Skeletal muscle satellite cell (primary cell): ENCODE results near the gene CTNNB1.

Source experiments
- H3K27me3 ChIP-seq: 2 replicates; pipeline ENCODE4 v1.7.0; 2013; ENCODE audit warnings: low read length; ENCODE audit not compliant: control insufficient read depth, insufficient read depth
- H3K36me3 ChIP-seq: 2 replicates; pipeline ENCODE4 v1.7.0; 2013; ENCODE audit warnings: mild to moderate bottlenecking, control low read depth, low read length; ENCODE audit not compliant: insufficient read depth
- H3K4me1 ChIP-seq: 2 replicates; pipeline ENCODE4 v1.7.0; 2013; ENCODE audit warnings: low read length; ENCODE audit not compliant: control insufficient read depth, insufficient read depth
- H3K4me2 ChIP-seq: 2 replicates; pipeline ENCODE4 v1.7.0; 2013; ENCODE audit warnings: mild to moderate bottlenecking, low read length
- H3K4me3 ChIP-seq: 2 replicates; pipeline ENCODE4 v1.7.0; 2013; ENCODE audit warnings: low read length
- H3K9ac ChIP-seq: 2 replicates; pipeline ENCODE4 v1.7.0; 2013; ENCODE audit warnings: mild to moderate bottlenecking, low read depth, low read length, moderate library complexity
- H3K9me3 ChIP-seq: replicated peaks from 2 replicates; pipeline ENCODE4 v1.7.0; 2013; ENCODE audit warnings: mild to moderate bottlenecking, control low read depth, low read length

The CTNNB1 gene

GRCh38 chr3:41220906-41221677 lies 21.8 kb downstream of the CTNNB1 start:
- Histone ChIP-seq H3K27me3 (no peaks in the 10 kb centered on the region), H3K4me1 (peaks cover 61% of the 10 kb centered on the region), H3K36me3 (peaks cover 17% of the 10 kb centered on the region), H3K9me3 (no peaks in the 10 kb centered on the region), H3K4me2 (no peak overlapping the region), H3K4me3 (no peak overlapping the region), H3K9ac (no peak overlapping the region)

GRCh38 chr3:41222012-41222411 lies 22.7 kb downstream of the CTNNB1 start:
- Histone ChIP-seq H3K4me3 (no peak overlapping the region), H3K4me2 (peak overlapping the region; percentile 50), H3K27me3 (no peaks in the 10 kb centered on the region), H3K9me3 (no peaks in the 10 kb centered on the region), H3K4me1 (peaks cover 56% of the 10 kb centered on the region), H3K9ac (peak overlapping the region; percentile 9), H3K36me3 (peaks cover 26% of the 10 kb centered on the region)

GRCh38 chr3:41222501-41222900 lies 23.2 kb downstream of the CTNNB1 start:
- Histone ChIP-seq H3K4me1 (peaks cover 51% of the 10 kb centered on the region), H3K4me2 (peak overlapping the region; percentile 50), H3K4me3 (no peak overlapping the region), H3K9me3 (no peaks in the 10 kb centered on the region), H3K27me3 (no peaks in the 10 kb centered on the region), H3K36me3 (peaks cover 31% of the 10 kb centered on the region), H3K9ac (no peak overlapping the region)

- H3K4me1 ChIP-seq = peaks cover 46% of the 10 kb centered on the region
- H3K4me2 ChIP-seq = peak overlapping the region; percentile 50
- no peaks in the 10 kb centered on the region for H3K9me3 ChIP-seq
- H3K27me3 ChIP-seq = no peaks in the 10 kb centered on the region
- H3K4me3 ChIP-seq = no peak overlapping the region
- H3K9ac ChIP-seq = no peak overlapping the region
- peaks cover 37% of the 10 kb centered on the region for H3K36me3 ChIP-seq
These were observed 23.8 kb downstream of the CTNNB1 start for GRCh38 chr3:41223078-41223477.

- Histone ChIP-seq H3K4me2 (peak overlapping the region; percentile 63), H3K9ac (peak overlapping the region; percentile 38), H3K4me3 (no peak overlapping the region), H3K27me3 (no peaks in the 10 kb centered on the region), H3K9me3 (no peaks in the 10 kb centered on the region), H3K36me3 (peaks cover 42% of the 10 kb centered on the region), H3K4me1 (peaks cover 45% of the 10 kb centered on the region)
These were observed 24.4 kb downstream of the CTNNB1 start for GRCh38 chr3:41223691-41224090.

GRCh38 chr3:41224120-41224806 lies 25.0 kb downstream of the CTNNB1 start:
- H3K36me3 ChIP-seq = peaks cover 47% of the 10 kb centered on the region
- no peaks in the 10 kb centered on the region for H3K9me3 ChIP-seq
- H3K4me1 ChIP-seq = peaks cover 40% of the 10 kb centered on the region
- peak overlapping the region; percentile 38 for H3K9ac ChIP-seq
- H3K4me3 ChIP-seq = no peak overlapping the region
- H3K27me3 ChIP-seq = no peaks in the 10 kb centered on the region
- H3K4me2 ChIP-seq = peak overlapping the region; percentile 63

- Histone ChIP-seq H3K36me3 (peaks cover 97% of the 10 kb centered on the region), H3K4me1 (peaks cover 19% of the 10 kb centered on the region), H3K27me3 (no peaks in the 10 kb centered on the region), H3K4me2 (no peak overlapping the region), H3K4me3 (no peak overlapping the region), H3K9me3 (no peaks in the 10 kb centered on the region), H3K9ac (no peak overlapping the region)
These were observed 35.8 kb downstream of the CTNNB1 start for GRCh38 chr3:41234823-41235721.

GRCh38 chr3:41236228-41236627 lies 36.9 kb downstream of the CTNNB1 start:
- Histone ChIP-seq H3K27me3 (no peaks in the 10 kb centered on the region), H3K4me3 (no peak overlapping the region), H3K9me3 (no peaks in the 10 kb centered on the region), H3K4me2 (no peak overlapping the region), H3K36me3 (peaks cover 100% of the 10 kb centered on the region), H3K4me1 (peaks cover 19% of the 10 kb centered on the region), H3K9ac (no peak overlapping the region)

GRCh38 chr3:41237907-41238306 lies 38.6 kb downstream of the CTNNB1 start:
- Histone ChIP-seq H3K4me3 (no peak overlapping the region), H3K4me1 (peaks cover 19% of the 10 kb centered on the region), H3K9me3 (no peaks in the 10 kb centered on the region), H3K27me3 (no peaks in the 10 kb centered on the region), H3K9ac (no peak overlapping the region), H3K4me2 (no peak overlapping the region), H3K36me3 (peaks cover 100% of the 10 kb centered on the region)

GRCh38 chr3:41239587-41239986 lies 40.3 kb downstream of the CTNNB1 start:
- Histone ChIP-seq H3K27me3 (no peaks in the 10 kb centered on the region), H3K36me3 (peaks cover 96% of the 10 kb centered on the region), H3K9ac (no peak overlapping the region), H3K4me1 (peaks cover 13% of the 10 kb centered on the region), H3K4me2 (no peak overlapping the region), H3K9me3 (no peaks in the 10 kb centered on the region), H3K4me3 (no peak overlapping the region)

- Histone ChIP-seq H3K9ac (no peak overlapping the region), H3K27me3 (no peaks in the 10 kb centered on the region), H3K4me3 (no peak overlapping the region), H3K4me2 (no peak overlapping the region), H3K36me3 (peaks cover 87% of the 10 kb centered on the region), H3K9me3 (no peaks in the 10 kb centered on the region), H3K4me1 (peaks cover 11% of the 10 kb centered on the region)
These were observed 41.9 kb downstream of the CTNNB1 start for GRCh38 chr3:41241161-41241560.
